ENCODE data around the gene NSMF.

DNA sequence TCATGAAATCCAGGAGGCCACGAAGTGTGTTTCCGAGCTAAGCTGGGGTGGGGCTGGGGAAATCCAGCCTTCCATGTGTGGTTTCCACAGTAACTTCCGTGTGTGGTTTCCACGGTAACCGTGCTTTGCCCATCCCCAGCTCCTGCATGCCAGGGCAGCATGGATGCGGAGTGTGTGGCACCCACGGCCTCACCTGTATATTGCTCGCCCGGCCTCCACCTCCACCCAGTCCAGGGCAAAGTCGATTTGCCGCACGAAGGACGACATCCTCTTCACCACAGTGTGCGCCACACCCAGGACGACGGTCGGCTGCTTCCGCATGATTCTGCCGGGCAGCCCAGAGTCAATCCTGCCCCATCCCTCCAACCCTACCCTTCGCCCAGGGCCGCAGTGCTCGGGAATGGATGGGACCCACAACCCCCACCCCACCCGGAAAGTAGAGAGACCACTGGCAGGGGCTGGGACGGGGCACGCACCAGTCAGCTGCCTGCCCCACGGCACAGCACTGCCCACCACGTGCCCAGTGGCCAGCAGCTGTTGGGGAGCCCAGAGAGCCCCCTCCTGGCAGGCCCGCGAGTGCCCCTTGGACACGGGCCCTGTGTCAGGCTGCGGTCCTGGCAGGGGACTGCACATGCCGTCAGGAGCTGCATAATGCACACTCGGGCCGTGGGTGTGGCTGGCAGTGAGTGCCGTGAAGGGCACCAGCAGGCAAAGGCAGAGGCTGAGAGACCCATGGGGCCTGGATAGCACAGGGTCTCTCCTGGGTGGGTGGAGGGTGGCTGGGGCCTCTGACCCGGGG is 39.0 kb upstream of the NSMF start:
- TF ChIP-seq, protein P1, sequence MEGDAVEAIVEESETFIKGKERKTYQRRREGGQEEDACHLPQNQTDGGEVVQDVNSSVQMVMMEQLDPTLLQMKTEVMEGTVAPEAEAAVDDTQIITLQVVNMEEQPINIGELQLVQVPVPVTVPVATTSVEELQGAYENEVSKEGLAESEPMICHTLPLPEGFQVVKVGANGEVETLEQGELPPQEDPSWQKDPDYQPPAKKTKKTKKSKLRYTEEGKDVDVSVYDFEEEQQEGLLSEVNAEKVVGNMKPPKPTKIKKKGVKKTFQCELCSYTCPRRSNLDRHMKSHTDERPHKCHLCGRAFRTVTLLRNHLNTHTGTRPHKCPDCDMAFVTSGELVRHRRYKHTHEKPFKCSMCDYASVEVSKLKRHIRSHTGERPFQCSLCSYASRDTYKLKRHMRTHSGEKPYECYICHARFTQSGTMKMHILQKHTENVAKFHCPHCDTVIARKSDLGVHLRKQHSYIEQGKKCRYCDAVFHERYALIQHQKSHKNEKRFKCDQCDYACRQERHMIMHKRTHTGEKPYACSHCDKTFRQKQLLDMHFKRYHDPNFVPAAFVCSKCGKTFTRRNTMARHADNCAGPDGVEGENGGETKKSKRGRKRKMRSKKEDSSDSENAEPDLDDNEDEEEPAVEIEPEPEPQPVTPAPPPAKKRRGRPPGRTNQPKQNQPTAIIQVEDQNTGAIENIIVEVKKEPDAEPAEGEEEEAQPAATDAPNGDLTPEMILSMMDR (IDR thresholded peaks at IDR 0.05): no peak
- TF ChIP-seq POLR2AphosphoS5 (IDR thresholded peaks at IDR 0.05; ENCODE audit: insufficient read depth in 1 of 2, low read depth in 1 of 2): no peak
